ENCODE data around the gene LTB. TPM values are rescaled to one million over a fixed set of nuclear protein-coding genes. Genes with fewer than 3 reads are reported as not detected.

The LTB gene
- total and polyA plus RNA-seq, 7 experiments from 2014 or later = 370 to 2,371 (median 728) TPM

DNA sequence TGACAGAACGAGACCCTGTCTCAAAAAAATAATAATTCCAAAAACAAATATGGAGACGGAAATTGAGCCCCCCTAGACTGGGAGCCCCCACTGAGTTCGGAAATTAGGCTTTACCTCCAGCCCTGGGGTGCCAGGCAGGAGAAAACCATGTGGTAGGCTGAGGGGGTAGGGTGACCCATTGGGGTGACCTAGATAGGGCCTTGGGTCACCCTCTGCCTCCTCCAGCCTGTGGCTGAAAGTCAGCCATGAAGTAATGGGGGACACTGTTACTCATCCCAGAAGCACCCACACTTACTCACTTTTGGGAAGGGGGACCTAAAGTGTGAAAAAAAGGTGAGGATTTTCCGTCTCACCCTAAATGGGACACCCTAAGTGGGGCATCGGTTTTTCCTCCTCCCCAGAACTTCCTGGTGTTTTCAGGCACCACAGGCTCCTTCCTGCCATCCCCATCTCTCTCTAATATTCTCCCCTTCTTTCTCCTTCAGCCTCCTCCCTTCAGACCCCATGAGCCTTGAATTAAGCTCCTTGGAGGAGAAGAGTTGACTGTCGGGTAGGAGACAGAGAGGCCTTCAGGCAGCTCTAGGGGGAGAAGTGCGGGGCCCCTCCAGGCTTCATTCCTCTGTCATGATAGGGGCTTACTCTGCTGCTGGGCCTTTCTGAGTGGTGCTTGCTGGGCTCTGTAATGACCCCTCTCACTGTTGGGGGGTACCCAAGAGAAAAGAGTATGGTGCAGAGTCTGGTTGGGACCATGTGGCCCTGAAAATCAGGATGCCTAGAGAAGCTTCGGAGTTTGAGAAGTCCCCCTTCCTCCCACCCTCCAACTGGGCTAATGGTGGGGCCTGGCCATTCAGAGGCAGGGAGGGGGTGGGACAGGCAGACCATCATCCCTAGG lies 2.4 kb downstream of the LTB start:
- Mint-ChIP-seq H3K9me3 (no peaks in the 10 kb centered on the region), H3K4me1 (peaks cover 46 to 80% (median 67%) of the 10 kb centered on the region in 7 donors), H3K36me3 (peaks cover 11 to 66% (median 16%) of the 10 kb centered on the region in 5 donors), H3K27ac (peak overlapping the region; percentile 94 to 100 (median 97)), H3K4me3 (peak overlapping the region; percentile 88 to 100 (median 99)), H3K27me3 (peaks cover 0 to 3% (median 0%) of the 10 kb centered on the region in 5 donors)
- no peaks in the 10 kb centered on the region for H3K27me3 ChIP-seq (ENCODE audit: control insufficient read depth in 2 of 2, insufficient read depth in 2 of 2, low read length in 2 of 2)
- DNase-seq (peak in 1 of 9 donors; percentile 47), ATAC-seq (no peak)
- no peaks in the 10 kb centered on the region for H3K9me3 ChIP-seq (ENCODE audit: control insufficient read depth in 2 of 3, low read length in 3 of 3)
- H3K36me3 ChIP-seq (ENCODE audit: control insufficient read depth in 2 of 3, insufficient read depth in 3 of 3, low read length in 3 of 3) = peaks cover 4 to 20% (median 5%) of the 10 kb centered on the region in 3 experiments
- ChIA-PET POLR2A (interaction anchor here (0.6 to 66.4 kb wide), 13 partner anchors 16 to 1236 kb away, joined by 3 to 3078 read pairs (median 4); partner anchors contain the start of genes AIF1, ATP6V1G2, C6orf47 and DDX39B), CTCF (interaction anchor here (0.6 to 18.2 kb wide), 11 partner anchors 9 to 251 kb away, joined by 3 to 687 read pairs (median 6); partner anchors contain the start of genes ATP6V1G2, DDX39B, NCR3 and NFKBIL1)
- intact Hi-C loops (cut with micrococcal nuclease) = loop anchor here (1.0 to 5.0 kb wide), 7 partner anchors 7 to 158 kb away; partner anchors contain the start of genes CLIC1 (in 1 of the 2) and LTA (in 1 of the 2)
- peak overlapping the region; percentile 97 for H3K27ac ChIP-seq (ENCODE audit: low read depth, low read length)
- peak overlapping the region; percentile 97 for H3K4me3 ChIP-seq (ENCODE audit: low read length)
- peaks cover 50 to 54% of the 10 kb centered on the region in 2 donors for H3K4me1 ChIP-seq (ENCODE audit: control insufficient read depth in 2 of 2, insufficient read depth in 2 of 2, low read length in 2 of 2)

DNA sequence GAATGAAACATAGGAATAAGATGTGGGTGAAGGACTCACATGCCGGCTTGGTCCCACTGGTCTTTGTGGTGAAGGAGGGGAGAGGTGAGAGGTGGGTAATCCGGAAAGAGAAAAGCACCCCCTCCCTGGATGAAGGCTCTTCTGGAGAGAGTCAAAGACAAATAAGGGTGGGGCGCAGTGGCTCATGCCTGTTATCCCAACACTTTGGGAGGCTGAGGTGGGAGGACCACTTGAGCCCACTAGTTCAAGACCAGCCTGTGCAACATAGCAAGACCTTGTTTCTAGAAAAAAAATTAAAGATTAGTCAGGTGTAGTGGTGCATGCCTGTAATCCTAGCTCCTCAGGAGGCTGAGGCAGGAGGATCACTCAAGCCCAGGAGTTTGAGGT lies 3.1 kb downstream of the LTB start:
- ChIA-PET CTCF (interaction anchor here (4.2 to 18.2 kb wide), 3 partner anchors 9 to 28 kb away, joined by 22 to 687 read pairs (median 298); partner anchors contain the start of genes ATP6V1G2, NCR3 and NFKBIL1), POLR2A (interaction anchor here (0.9 to 66.4 kb wide), 6 partner anchors 15 to 115 kb away, joined by 3 to 3078 read pairs (median 22); partner anchors contain the start of genes AIF1, ATP6V1G2, C6orf47 and DDX39B)
- H3K9me3 Mint-ChIP-seq = no peaks in the 10 kb centered on the region
- H3K36me3 ChIP-seq (ENCODE audit: control insufficient read depth in 2 of 3, insufficient read depth in 3 of 3, low read length in 3 of 3) = peaks cover 4 to 20% (median 5%) of the 10 kb centered on the region in 3 experiments
- DNase-seq (no peak), ATAC-seq (no peak)
- peaks cover 52 to 80% (median 68%) of the 10 kb centered on the region in 7 donors for H3K4me1 Mint-ChIP-seq
- peak overlapping the region; percentile 97 for H3K27ac ChIP-seq (ENCODE audit: low read depth, low read length)
- H3K27me3 ChIP-seq (ENCODE audit: control insufficient read depth in 2 of 2, insufficient read depth in 2 of 2, low read length in 2 of 2) = no peaks in the 10 kb centered on the region
- intact Hi-C loops (cut with micrococcal nuclease) = loop anchor here in 1 of 2 donors (5.0 kb wide), 1 partner anchor 158 kb away; the partner anchor contains the start of gene CLIC1
- no peaks in the 10 kb centered on the region for H3K9me3 ChIP-seq (ENCODE audit: control insufficient read depth in 2 of 3, low read length in 3 of 3)
- H3K27ac Mint-ChIP-seq = peak overlapping the region; percentile 94 to 100 (median 97)
- H3K4me1 ChIP-seq (ENCODE audit: control insufficient read depth in 2 of 2, insufficient read depth in 2 of 2, low read length in 2 of 2) = peaks cover 50 to 56% of the 10 kb centered on the region in 2 donors
- peaks cover 0 to 3% (median 0%) of the 10 kb centered on the region in 5 donors for H3K27me3 Mint-ChIP-seq
- peak overlapping the region; percentile 97 for H3K4me3 ChIP-seq (ENCODE audit: low read length)
- peak overlapping the region; percentile 80 to 100 (median 99) for H3K4me3 Mint-ChIP-seq
- H3K36me3 Mint-ChIP-seq = peaks cover 11 to 68% (median 17%) of the 10 kb centered on the region in 5 donors

DNA sequence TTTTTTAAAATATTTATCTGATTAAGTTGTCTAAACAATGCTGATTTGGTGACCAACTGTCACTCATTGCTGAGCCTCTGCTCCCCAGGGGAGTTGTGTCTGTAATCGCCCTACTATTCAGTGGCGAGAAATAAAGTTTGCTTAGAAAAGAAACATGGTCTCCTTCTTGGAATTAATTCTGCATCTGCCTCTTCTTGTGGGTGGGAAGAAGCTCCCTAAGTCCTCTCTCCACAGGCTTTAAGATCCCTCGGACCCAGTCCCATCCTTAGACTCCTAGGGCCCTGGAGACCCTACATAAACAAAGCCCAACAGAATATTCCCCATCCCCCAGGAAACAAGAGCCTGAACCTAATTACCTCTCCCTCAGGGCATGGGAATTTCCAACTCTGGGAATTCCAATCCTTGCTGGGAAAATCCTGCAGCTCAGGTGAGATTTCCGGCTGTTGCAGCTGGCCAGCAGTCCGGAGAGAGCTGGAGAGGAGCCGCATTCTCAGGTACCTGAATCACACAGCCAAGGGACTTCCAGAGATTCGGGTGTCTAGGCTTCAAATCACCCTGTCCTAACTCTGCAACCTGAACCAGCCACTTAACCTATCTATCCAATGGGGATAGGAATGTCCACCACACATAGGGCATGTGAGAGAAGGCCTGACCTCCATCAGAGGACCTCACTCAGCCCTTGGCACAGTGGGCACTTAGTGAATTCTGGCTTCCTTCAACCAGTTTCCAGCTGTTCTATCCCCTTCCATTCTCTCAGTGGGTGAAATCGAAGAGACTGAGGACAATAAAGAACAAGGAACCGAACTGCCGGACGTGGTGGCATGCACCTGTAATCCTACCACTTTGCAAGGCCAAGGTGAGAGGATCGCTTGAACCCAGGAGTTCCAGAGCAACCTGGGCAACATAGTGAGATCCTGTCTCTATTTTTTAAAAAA lies 3.8 kb downstream of the LTB start:
- Mint-ChIP-seq H3K4me3 (peak overlapping the region; percentile 80 to 100 (median 99)), H3K36me3 (peaks cover 11 to 71% (median 19%) of the 10 kb centered on the region in 5 donors), H3K9me3 (no peaks in the 10 kb centered on the region), H3K4me1 (peaks cover 56 to 81% (median 72%) of the 10 kb centered on the region in 7 donors), H3K27me3 (peaks cover 0 to 3% (median 0%) of the 10 kb centered on the region in 5 donors), H3K27ac (peak overlapping the region; percentile 94 to 100 (median 97))
- intact Hi-C loops (cut with micrococcal nuclease) = loop anchor here in 1 of 2 donors (5.0 kb wide), 1 partner anchor 159 kb away; the partner anchor contains the start of gene CLIC1
- Histone ChIP-seq H3K27ac (ENCODE audit: low read depth, low read length) (peak overlapping the region; percentile 97), H3K36me3 (ENCODE audit: control insufficient read depth in 2 of 3, insufficient read depth in 3 of 3, low read length in 3 of 3) (peaks cover 4 to 20% (median 5%) of the 10 kb centered on the region in 3 experiments), H3K9me3 (ENCODE audit: control insufficient read depth in 2 of 3, low read length in 3 of 3) (no peaks in the 10 kb centered on the region), H3K4me1 (ENCODE audit: control insufficient read depth in 2 of 2, insufficient read depth in 2 of 2, low read length in 2 of 2) (peaks cover 49 to 56% of the 10 kb centered on the region in 2 donors), H3K4me3 (ENCODE audit: low read length) (peak overlapping the region; percentile 25), H3K27me3 (ENCODE audit: control insufficient read depth in 2 of 2, insufficient read depth in 2 of 2, low read length in 2 of 2) (no peaks in the 10 kb centered on the region)
- CTCF ChIA-PET = interaction anchor here (0.6 to 18.2 kb wide), 5 partner anchors 7 to 163 kb away, joined by 3 to 687 read pairs (median 41); partner anchors contain the start of genes ATP6V1G2, LST1, LTB and NCR3
- ATAC-seq = no peak
- POLR2A ChIA-PET = interaction anchor here (0.6 to 66.4 kb wide), 5 partner anchors 14 to 907 kb away, joined by 3 to 3078 read pairs (median 36); partner anchors contain the start of genes AIF1, ATP6V1G2, C6orf47 and DDX39B
- no peak for DNase-seq

DNA sequence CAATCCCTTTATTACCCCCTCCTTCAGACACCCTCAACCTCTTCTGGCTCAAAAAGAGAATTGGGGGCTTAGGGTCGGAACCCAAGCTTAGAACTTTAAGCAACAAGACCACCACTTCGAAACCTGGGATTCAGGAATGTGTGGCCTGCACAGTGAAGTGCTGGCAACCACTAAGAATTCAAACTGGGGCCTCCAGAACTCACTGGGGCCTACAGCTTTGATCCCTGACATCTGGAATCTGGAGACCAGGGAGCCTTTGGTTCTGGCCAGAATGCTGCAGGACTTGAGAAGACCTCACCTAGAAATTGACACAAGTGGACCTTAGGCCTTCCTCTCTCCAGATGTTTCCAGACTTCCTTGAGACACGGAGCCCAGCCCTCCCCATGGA lies 4.7 kb downstream of the LTB start:
- H3K4me1 ChIP-seq (ENCODE audit: control insufficient read depth in 2 of 2, insufficient read depth in 2 of 2, low read length in 2 of 2) = peaks cover 50 to 58% of the 10 kb centered on the region in 2 donors
- peak overlapping the region; percentile 97 for H3K27ac ChIP-seq (ENCODE audit: low read depth, low read length)
- DNase-seq (no peak), ATAC-seq (no peak)
- CTCF ChIA-PET = interaction anchor here (0.9 to 18.2 kb wide), 5 partner anchors 7 to 27 kb away, joined by 3 to 687 read pairs (median 41); partner anchors contain the start of genes ATP6V1G2, LST1, LTB and NCR3
- POLR2A ChIA-PET = interaction anchor here (53.8 to 66.4 kb wide), 2 partner anchors 13 to 18 kb away, joined by 3078 read pairs; partner anchors contain the start of genes AIF1, ATP6V1G2, DDX39B and LST1
- H3K36me3 Mint-ChIP-seq = peaks cover 11 to 68% (median 16%) of the 10 kb centered on the region in 5 donors
- H3K9me3 Mint-ChIP-seq = no peaks in the 10 kb centered on the region
- H3K4me1 Mint-ChIP-seq = peaks cover 57 to 83% (median 75%) of the 10 kb centered on the region in 7 donors
- H3K4me3 Mint-ChIP-seq = peak overlapping the region; percentile 85 to 99 (median 93)
- no peaks in the 10 kb centered on the region for H3K27me3 ChIP-seq (ENCODE audit: control insufficient read depth in 2 of 2, insufficient read depth in 2 of 2, low read length in 2 of 2)
- H3K36me3 ChIP-seq (ENCODE audit: control insufficient read depth in 2 of 3, insufficient read depth in 3 of 3, low read length in 3 of 3) = peaks cover 4 to 20% (median 5%) of the 10 kb centered on the region in 3 experiments
- H3K4me3 ChIP-seq (ENCODE audit: low read length) = peak overlapping the region; percentile 77
- H3K9me3 ChIP-seq (ENCODE audit: control insufficient read depth in 2 of 3, low read length in 3 of 3) = no peaks in the 10 kb centered on the region
- H3K27me3 Mint-ChIP-seq = peaks cover 0 to 3% (median 0%) of the 10 kb centered on the region in 5 donors
- peak overlapping the region in 8 of 9 donors; percentile 93 to 99 (median 98) for H3K27ac Mint-ChIP-seq
- intact Hi-C loops (cut with micrococcal nuclease) = loop anchor here in 1 of 2 donors (5.0 kb wide), 1 partner anchor 160 kb away; the partner anchor contains the start of gene CLIC1

DNA sequence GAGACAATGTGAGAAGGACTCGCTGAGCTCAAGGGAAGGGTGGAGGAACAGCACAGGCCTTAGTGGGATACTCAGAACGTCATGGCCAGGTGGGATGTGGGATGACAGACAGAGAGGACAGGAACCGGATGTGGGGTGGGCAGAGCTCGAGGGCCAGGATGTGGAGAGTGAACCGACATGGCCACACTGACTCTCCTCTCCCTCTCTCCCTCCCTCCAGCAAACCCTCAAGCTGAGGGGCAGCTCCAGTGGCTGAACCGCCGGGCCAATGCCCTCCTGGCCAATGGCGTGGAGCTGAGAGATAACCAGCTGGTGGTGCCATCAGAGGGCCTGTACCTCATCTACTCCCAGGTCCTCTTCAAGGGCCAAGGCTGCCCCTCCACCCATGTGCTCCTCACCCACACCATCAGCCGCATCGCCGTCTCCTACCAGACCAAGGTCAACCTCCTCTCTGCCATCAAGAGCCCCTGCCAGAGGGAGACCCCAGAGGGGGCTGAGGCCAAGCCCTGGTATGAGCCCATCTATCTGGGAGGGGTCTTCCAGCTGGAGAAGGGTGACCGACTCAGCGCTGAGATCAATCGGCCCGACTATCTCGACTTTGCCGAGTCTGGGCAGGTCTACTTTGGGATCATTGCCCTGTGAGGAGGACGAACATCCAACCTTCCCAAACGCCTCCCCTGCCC lies 5.2 kb downstream of the LTB start:
- ChIA-PET CTCF (interaction anchor here (0.9 to 18.2 kb wide), 8 partner anchors 8 to 82 kb away, joined by 3 to 687 read pairs (median 6); partner anchors contain the start of genes ATP6V1G2, LST1, LTB and NCR3), POLR2A (interaction anchor here (0.7 to 66.4 kb wide), 4 partner anchors 13 to 82 kb away, joined by 3 to 3078 read pairs (median 1544); partner anchors contain the start of genes AIF1, ATP6V1G2, BAG6 and DDX39B)
- Mint-ChIP-seq H3K9me3 (no peaks in the 10 kb centered on the region), H3K4me3 (peak overlapping the region; percentile 85 to 99 (median 93)), H3K27me3 (peaks cover 0 to 3% (median 0%) of the 10 kb centered on the region in 5 donors), H3K4me1 (peaks cover 54 to 84% (median 76%) of the 10 kb centered on the region in 7 donors), H3K36me3 (peaks cover 11 to 69% (median 16%) of the 10 kb centered on the region in 5 donors), H3K27ac (peak overlapping the region; percentile 93 to 99 (median 99))
- Histone ChIP-seq H3K36me3 (ENCODE audit: control insufficient read depth in 2 of 3, insufficient read depth in 3 of 3, low read length in 3 of 3) (peaks cover 4 to 19% (median 5%) of the 10 kb centered on the region in 3 experiments), H3K27me3 (ENCODE audit: control insufficient read depth in 2 of 2, insufficient read depth in 2 of 2, low read length in 2 of 2) (no peaks in the 10 kb centered on the region), H3K27ac (ENCODE audit: low read depth, low read length) (peak overlapping the region; percentile 97), H3K4me1 (ENCODE audit: control insufficient read depth in 2 of 2, insufficient read depth in 2 of 2, low read length in 2 of 2) (peaks cover 50 to 56% of the 10 kb centered on the region in 2 donors), H3K9me3 (ENCODE audit: control insufficient read depth in 2 of 3, low read length in 3 of 3) (no peaks in the 10 kb centered on the region), H3K4me3 (ENCODE audit: low read length) (peak overlapping the region; percentile 77)
- intact Hi-C loops (cut with micrococcal nuclease) = loop anchor here in 1 of 2 donors (1.0 to 5.0 kb wide), 2 partner anchors 9 to 160 kb away; partner anchors contain the start of gene CLIC1
- no peak for ATAC-seq
- DNase-seq = peak in 1 of 9 donors; percentile 65
